GM19395 (cell line): ENCODE measurements around the gene TRPC3.

Source experiments
- ATAC-seq: cut with Tn5 transposase; IDR thresholded peaks from one replicate; pipeline ENCODE4 v1.9.1; 2021; ENCODE audit warnings: mild to moderate bottlenecking, moderate library complexity; ENCODE audit not compliant: unreplicated experiment

TRPC3 gene

DNA sequence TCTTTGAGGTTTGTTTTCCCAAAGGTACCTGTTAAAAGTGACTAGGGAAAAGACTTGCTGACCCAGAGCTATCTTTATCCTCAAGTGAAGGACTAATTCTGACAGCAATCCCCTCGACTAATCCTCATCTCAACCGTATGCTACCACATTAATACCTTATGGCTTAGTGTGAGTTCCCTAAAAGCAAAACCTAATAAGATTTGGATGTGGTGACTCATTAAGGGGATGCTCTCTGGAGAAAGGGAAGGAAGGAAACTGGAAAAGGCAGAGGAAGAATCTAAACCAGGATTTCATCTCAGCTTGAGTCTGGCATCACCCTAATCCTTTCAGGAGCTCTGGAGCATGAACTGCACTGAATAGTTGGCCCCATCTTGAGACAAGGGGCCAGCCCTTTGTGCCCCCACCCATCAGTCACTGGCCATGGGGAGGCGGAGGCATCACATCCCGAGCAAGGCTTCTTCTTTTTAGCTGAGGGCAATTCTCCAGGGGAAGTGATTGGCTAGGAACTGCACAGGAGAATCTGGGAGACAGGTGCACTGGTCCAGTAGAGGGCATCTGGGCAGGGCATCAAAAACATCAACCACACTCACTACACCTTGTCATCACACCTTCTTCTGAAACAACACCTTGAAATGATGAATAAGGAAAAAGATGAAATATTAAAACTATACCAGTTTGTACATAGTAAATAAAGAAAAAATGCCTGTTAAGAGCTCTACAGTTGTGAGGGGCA, 74.7 kb downstream of the TRPC3 start:
- ATAC-seq = no peak

- ATAC-seq = no peak
Observed at GRCh38 chr4:121876070-121876469, 75.8 kb downstream of the TRPC3 start.

GRCh38 chr4:121875652-121876051, 76.2 kb downstream of the TRPC3 start:
- ATAC-seq = no peak

- ATAC-seq = peak; percentile 19
Observed at GRCh38 chr4:121873604-121874003, 78.3 kb downstream of the TRPC3 start.

- peak; percentile 99 for ATAC-seq
Observed at GRCh38 chr4:121869841-121870822, 81.7 kb downstream of the TRPC3 start, which contains the start of gene BBS7. TSS of gene BBS7 (minus strand) at chr4:121870474. CDS start at chr4:121870313, 161 bp downstream.

DNA sequence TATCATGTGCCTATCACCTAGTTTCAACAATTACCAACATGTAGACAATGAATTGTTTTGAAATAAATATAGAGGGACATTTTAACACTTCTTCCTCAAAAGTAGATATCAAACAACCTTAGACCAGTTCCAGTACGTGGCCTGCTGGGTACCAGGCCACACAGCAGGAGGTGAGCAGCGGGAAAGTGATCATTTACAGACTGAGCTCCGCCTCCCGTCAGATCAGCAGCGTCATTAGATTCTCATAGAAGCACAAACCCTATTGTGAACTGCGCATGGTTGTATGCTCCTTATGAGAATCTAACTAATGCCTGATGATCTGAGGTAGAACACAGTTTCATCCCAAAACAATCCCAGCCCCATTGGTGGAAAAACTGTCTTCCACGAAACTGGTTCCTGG, 88.1 kb downstream of the TRPC3 start:
- no peak for ATAC-seq

GRCh38 chr4:121861426-121861825, 90.4 kb downstream of the TRPC3 start:
- ATAC-seq = no peak

- ATAC-seq = no peak
Observed at GRCh38 chr4:121860121-121860520, 91.7 kb downstream of the TRPC3 start.

DNA sequence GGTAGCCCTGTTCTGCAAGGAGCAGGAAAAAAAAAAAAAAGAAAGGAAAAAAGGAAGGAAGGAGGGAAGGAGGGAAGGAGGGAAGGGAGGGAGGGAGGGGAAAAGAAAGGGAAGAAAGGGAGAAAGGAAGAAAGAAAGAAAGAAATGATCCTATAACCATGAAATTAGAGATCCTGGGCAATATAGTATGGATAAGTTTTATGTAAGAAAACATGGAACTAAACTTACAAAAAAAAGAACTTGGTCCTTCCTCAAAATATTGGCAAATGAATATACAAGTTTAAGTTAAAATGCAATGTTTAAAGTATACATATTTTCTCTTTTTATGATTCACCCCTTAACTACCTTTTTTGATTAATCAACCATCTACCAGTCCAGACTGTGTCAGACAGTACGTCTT, 100.5 kb downstream of the TRPC3 start:
- ATAC-seq = no peak

GRCh38 chr4:121846662-121847061, 105.2 kb downstream of the TRPC3 start:
- ATAC-seq = no peak

DNA sequence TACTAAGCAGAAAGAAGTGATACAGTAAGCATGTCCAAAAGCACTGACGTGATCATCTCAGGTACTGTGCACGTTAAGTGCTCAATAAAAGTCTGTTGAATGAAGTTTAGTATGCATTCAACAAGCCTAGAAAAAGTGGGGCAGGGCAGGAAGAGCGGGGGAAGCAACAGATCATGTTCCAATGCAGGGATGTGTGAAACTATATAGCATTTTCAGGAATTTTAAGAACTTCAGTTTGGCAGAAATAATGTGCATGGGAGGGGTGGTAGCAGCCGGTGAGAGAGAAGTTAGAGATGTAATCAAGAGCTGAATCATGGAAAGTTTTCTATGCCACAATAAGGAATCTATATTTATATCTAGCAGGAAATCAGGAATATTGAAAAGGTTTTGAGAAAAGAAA, 109.0 kb downstream of the TRPC3 start:
- ATAC-seq = no peak

DNA sequence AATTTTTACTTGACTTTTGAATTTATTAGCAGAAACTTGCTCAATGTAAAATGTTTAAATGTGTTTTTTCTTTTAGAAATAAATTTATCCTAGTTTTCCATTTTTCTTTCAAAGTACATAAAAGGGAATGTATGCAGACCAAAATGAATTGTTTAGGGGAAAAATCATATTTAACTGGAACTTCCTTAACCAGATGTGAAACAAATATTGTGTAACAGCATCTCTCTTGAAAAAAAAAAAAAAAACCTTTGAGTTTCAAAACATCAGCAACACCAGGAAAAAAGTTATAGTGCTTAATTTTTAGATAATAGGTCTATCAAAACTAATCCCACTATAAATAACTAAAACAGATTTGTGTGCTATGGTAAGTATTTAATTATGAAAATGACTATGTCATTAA, 113.7 kb downstream of the TRPC3 start:
- ATAC-seq = no peak

DNA sequence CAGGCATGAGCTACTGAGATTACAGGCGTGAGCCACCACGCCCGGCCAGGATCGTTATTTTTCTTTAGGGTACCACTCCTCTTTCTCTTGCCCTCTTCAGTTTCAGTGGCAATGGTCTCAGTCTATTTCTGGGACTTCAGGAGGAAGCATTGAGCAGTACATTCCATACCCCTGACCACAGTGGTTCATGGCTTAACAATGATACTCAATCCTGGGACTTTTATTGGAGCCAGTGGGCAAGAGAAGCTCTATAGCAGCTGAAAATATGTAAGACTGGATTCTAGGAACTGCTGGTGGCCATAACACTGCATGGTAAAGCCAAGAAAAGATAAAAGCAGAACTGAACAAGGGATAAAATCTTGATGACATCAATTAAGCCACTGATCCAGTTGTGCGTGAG, 122.3 kb downstream of the TRPC3 start:
- ATAC-seq = no peak
